Stimulated activated CD8-positive, alpha-beta memory T cell treated with anti-CD3 and anti-CD28 coated beads, Interleukin-12 subunit alpha, Interleukin-12 subunit beta, amount 100 ng/mL, for 1 hour (primary cell): ENCODE data around the gene SRSF2.
A peak's percentile ranks its signal among the peaks of the same experiment; 100 is the strongest.
"Not testable (repeated sequence)": the region's sequence is repeated elsewhere in the genome, so short reads cannot be mapped to it uniquely, and the experiment has no call there.

Experiments
- DNase-seq: peaks from one replicate; pipeline ENCODE4 v3.0.0-alpha.2; 2020; ENCODE audit warnings: low read depth

Gene SRSF2

DNA sequence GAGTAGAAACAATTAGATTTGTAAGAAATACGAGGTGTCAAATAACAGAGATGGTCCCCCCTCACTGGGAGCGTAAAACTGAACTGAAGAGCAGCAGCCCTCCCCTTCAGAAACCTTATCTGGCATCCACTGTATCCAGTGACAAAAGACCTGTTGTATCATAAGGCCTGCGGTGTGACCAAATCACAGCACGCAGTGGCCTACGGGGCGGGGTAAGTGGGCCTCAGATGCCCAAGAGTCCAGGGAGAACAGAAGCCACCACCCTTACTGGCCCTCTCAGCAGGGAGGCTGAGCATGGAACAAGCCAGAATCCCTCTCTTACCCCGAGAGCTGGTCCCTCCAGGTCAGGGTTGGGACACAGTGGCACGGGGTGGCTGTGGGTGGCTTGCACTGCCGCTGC lies 16.2 kb downstream of the SRSF2 start:
- DNase-seq = no peak

DNA sequence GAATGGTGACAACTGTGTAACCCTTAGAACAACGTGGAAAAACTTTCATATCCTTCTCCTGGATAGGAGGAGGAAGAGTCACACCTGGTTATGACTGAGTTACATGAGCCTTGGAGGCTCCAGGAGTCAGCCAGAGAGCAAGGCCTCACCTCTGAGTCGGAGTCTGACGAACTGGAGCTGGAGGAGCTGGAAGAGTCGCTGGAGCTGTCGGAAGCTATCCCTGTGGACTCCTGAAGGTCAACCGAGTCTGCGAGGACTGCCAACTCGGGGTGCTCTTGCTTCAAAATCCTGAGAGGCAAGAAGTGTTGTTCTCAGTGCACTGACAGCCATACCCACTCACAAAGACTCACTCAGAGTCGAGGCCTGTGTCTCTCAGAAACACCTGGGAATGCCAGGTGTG lies 16.9 kb downstream of the SRSF2 start:
- no peak for DNase-seq

DNA sequence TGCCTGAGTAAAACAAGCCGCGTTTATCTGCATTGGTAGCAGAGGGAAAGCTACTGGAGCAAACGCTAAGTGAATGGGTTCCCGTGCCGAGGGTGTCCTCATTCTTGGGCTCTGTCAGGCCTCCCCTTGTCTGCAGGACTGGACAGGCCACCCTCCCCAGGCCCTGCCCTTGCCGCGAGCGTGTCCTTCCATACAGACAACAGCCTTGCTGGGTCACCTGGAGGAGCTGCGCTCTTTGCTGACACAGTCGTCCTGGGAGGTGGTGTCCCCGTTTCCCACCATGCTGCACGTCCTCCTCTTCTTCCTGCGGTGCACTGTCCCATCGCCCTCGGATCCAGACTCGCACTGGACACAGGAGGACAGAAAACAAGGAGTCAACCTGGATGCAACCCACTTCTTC lies 18.6 kb downstream of the SRSF2 start:
- no peak for DNase-seq

DNA sequence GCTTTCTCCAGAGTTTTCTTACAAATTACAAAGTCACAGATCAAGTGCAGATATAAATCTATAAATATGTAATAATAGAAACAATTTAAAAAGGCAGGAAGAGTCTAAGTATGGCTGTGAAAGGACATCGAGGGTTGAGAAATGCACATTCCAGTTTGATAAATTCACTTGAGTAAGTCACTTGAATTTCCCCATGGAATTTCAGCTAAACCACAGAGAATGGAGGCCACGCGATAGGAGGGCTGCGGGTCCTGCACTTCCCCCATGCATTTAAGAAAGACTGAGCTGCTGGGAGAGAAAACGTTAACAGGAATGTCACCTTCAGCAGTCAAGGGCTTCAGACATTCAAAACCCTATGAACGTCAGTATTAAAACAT lies 20.3 kb downstream of the SRSF2 start:
- no peak for DNase-seq

DNA sequence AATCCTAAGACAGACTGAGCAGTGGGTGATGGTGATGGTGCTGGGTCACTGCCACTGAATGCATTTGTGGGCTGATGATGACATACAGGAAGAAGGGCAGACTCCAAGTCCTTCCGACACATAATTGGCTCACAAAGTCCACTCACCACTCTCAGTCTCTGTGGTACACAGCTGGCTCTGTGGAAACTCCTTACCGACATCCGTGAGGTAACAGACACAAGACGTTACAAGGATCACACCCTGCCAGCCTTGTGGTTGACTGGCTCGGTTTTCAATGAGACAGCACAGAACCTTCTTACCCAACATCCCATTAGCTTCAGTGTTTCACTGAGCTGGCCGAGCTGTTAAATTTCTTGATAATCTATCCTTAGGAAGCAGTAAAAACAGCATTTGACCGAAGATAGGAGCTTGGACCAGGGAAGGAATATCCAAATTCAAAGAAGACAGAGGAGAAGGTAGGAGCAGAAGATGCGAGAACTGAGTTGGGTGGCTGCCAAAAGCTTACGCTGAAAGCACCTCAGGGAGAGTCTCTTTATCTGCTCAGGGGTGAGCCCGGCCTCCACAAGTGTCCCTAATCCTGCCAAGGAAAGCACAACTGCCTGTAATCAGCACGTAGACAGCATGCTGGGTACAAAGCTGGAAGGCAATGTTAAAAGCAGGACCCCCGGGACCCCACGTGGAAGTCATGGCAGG lies 20.8 kb downstream of the SRSF2 start:
- DNase-seq = peak; percentile 58

DNA sequence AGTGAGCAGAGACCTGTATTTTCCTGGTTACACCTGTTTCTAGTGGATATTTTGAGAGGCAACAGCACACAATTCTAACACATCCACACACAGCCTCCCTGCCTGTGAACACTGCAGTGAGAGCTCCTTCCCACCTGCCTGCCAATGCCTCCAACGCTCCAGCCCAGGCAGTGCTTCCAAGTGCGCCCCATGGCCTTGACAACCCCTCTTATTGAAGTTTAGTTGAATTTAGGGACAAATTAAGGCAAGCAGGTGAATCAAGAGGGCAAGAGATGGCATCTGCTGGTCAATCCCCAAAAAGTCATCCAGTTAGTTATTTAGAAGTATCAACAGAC lies 21.7 kb downstream of the SRSF2 start:
- no peak for DNase-seq

DNA sequence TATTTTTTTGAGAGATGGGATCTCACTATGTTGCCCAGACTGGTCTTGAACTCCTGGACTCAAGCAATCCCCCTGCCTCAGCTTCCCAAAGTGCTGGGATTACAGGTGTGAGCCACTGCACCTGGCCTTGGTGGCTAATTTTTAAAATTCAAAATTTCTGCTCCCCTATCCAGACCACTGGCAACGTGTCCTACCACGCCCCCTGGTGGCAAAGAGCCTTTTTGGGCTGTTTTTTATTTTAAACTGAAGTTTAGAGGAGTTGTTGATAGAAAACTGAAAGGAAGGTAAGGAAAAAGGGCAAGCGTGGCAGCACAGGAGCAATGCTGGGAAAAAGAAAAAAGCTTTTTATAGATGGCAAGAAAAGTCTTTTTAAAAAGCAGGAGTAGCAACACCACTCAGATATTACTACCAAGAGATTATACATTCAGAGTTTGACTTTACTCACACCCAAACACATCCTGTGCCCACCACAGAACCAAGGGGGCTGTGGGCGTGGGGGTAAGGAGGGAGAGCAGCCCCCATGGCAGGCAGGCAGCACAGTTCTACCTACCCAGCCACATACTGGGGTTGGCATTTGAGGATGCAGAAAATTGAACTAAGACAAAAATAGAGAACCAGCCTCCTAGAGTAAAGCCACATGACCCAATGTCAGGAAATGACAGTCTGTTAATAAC lies 22.2 kb downstream of the SRSF2 start:
- peak; percentile 73 for DNase-seq

DNA sequence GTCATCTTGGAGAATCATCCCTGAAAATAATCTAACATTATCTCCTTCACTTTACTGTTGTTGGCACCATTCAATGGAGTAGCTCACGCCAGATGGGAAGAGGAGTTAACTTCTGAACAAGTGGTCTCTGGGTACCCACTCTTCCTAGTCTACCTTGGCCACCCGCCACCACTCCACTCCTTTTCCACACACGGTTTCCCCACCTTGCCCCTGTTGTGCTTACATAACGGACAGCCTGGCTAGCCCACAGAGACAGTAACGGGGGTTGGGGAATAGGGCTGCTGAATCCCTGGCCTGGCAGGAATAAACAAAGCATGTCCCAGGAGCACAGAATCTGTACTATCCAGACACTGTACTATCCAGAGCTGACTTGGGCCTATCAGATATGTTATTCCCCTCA lies 22.8 kb downstream of the SRSF2 start:
- no peak for DNase-seq

DNA sequence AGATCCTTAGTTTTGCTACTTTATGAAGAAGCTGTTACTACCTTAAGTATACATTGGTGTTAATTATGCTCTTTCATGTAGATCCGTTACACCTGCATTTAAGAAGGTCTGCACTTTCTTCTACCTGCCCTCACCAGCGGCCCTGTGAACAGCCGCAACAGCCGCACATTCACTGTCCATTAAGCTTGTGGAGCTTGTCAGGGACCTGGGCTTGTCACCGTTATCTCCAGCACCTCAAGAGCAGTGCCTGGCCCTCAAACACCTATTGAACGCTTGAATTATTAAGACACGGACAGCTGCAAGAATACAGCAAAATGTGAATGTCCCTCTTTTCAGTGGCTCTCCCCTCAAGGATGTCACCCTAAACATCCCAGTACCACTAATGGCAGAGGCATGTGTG lies 23.4 kb downstream of the SRSF2 start:
- DNase-seq = no peak

DNA sequence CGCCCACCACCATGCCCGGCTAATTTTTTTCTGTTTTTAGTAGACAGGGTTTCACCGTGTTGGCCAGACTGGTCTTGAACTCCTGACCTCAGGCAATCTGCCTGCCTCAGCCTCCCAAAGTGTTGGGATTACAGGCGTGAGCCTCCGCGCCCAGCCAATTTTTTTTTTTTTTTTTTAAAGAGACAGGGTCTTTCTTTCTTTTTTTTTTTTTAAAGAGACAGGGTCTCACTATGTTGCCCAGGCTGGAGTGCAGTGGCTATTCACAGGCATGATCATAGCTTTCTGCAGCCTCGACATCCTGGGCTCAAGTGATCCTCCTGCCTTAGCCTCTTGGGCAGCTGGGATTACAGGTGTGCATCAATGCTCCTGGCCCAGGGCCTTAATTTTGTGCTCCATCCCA lies 24.8 kb downstream of the SRSF2 start:
- DNase-seq = not testable (repeated sequence)

DNA sequence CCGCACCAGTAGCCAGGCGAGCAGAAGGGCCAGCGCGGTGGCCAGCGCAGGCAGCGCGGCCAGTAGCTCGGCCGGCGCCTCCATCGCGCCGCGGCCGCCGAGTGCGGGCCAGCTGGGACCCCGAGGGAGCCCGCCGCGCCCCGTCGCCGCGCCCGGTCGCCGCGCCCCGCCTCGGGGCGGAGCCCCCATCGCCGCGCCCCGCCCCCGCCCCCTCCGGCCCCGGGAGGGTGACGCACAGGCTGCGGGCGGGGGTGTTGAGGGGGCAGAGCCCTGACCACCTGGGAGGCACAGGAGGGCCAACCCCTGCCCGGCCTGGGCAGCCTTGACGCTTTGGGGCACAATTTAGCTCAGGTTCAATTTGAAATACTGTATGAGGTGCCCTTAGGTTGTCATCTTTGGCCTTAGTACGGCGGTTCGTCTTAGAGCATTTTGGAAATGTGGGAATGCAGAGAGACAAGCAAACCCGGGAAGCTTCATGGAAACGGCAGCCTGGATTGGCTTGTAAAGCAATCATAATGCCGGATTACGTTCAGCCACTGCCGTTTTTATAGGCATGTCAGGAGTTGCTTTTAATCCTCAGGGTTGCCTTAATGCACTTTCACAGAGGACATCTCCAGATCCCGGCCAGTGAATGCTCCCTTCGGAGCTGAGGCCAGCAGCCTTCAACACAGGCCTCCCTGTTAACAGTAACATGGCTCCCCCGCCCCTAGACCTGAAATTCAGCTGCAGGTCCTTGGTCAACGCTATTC lies 26.1 kb downstream of the SRSF2 start, which contains the start of gene MXRA7:
MXRA7 (minus strand) TSS at position 103 of the 749 bp plus-strand sequence; CDS start at position 84, 19 bp downstream.
- no peak for DNase-seq

DNA sequence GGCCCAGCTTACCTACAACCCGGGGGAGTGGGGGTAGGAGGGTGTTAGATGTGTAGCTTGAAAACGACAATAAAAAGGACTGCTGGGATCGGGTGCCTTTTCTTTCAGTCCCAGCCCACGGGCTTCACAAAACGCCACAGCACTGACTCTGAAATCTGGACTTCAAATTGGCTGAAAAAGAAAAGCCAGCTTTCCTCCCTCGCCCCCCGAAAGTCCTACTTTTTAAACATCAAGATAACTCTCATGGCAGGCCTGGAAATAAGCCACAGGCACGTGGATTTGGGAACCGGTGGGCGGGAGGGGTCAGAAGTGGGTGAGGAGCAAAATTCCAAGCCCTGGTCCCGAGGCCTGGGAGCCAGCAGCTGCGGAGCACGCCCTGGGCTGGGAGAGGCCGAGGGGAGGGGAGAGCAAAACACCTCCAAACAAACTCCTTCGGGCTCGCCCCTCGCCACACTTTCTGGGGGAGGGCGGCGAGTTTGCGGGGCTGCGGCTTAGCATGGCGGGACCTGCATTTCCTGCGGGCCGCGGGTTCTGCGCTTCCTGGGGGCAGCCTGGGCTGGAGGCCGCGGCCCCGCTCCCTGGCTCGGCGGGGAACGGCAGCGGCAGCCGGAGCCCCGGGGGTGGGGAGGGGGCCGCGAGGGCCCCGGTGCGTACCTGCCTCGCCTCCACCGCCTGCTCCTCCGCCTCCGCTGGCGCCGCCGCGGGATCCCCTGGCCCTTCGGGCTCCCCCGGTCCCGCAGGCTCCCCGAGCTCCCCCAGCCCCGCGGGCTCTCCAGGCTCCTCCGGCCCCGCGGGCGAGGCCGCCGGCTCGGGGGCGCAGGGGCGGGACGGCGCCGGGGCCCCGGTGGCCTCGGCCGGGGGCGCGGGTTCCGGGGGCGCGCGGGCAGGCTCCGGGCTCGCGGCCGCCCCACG lies 26.9 kb downstream of the SRSF2 start:
- not testable (repeated sequence) for DNase-seq

DNA sequence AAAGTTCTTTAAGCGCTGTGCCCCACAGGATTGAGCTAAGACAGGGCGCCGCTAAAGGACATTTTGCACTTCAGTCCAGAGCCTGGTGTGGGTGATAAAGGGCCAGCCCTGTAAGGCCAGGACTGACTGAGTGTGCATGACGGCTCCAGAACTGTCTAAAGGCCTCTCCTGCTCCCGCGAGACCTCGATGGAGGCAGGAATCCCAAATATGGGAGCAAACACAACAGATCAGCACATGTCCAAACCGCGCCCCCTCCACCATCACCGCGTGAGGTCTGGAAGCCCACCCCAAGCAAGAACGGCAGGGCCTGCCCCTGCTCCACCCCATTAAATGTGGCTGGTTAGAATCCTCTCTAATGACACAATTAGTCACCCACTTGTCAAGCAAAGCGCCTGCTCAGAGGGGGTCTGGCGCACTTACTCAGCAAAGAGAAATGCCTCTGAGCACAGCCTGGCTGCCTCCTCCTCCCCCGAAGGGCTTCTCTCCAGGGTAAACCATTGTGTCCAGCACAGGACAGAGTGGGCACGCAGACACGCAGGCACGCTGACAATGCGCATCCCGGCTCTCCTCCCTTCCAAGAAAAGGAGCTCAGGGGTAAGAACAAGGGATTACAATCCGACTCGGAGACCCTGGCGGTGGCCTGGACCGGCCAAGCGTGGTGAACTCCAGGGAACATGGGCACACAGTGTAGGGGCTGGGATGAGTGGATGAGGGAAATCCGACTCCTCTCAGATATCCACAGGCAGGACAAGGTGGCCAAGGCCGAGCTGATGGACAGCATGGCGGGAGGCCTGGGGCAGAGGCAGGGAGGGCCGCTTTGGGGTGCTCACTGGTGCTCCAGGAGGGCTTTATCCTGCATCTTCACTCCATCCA lies 27.8 kb downstream of the SRSF2 start:
- no peak for DNase-seq

DNA sequence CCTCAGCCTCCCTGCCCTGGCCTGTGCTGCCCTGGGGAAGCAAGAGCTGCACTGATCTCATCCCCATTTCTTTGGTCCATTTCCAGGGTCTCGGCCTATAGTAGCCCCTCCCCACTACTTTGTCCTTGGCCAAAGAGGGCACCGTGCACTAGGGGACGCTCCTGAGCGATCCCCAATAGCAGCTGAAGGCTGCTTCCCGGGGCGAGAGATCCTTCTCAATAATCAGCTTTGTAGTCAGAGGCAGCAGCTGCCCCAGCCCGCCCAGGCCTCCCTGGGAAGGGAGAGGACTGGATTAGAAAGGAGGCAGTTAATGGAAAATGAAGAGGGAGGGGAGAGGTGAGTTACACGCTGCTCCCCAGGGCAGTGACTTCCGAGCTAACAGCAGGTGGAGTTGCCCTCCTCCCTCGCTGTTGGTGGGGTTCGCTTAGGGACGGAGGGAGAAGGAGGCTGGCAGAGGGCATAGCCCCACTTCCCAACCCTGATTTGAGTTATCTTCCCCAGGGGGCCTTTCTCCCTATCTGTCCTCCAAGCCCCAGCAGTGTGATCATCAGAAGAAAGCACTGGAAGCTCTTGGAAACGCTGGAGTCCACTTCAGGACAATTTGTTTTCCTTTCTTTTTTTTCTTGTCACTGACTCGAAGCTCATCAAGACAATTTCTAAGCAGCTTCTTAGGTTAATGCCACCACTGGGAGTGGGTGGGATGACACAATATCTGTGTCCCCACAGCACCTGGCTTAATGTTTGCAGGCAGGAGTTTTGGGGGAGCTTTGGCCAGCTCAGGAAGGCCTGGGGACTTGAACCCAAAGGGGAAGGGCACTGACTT lies 28.9 kb downstream of the SRSF2 start:
- no peak for DNase-seq

DNA sequence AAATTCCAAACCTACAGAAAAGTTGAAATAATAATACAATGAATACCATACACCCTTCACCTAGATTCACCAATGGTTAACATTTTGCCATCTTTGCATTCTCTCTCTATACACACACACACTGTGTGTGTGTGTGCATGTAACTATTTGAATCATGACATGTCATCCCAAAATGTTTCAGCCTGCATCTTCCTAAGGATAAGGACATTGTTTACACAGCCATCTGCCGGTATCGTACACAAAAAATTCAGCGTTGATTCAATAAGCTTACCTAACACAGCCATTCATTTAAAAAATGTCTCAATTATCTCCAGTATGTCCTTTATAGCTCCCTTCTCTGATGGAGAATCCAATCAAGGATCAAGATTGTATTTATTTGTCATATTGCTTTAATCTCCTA lies 30.3 kb downstream of the SRSF2 start:
- no peak for DNase-seq

DNA sequence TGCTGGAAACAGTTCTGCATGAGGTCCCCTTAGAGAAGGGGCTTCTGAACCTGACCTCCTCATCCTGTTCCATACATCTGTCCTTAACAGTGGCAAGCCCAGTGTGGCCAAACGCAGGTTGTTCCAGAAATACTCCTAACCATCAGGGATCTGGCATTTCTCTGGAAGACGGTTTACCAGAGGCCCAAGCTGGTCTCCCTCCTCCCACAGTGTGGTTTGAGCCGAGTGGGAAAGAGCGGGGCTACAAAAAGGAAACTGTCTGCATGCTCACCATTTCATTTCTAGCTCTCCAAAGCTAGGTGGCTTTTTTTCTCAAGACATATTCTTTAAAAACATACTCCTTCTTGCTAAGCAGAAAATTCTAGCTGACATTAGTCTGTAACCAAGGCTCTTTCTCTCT lies 32.3 kb downstream of the SRSF2 start:
- no peak for DNase-seq

DNA sequence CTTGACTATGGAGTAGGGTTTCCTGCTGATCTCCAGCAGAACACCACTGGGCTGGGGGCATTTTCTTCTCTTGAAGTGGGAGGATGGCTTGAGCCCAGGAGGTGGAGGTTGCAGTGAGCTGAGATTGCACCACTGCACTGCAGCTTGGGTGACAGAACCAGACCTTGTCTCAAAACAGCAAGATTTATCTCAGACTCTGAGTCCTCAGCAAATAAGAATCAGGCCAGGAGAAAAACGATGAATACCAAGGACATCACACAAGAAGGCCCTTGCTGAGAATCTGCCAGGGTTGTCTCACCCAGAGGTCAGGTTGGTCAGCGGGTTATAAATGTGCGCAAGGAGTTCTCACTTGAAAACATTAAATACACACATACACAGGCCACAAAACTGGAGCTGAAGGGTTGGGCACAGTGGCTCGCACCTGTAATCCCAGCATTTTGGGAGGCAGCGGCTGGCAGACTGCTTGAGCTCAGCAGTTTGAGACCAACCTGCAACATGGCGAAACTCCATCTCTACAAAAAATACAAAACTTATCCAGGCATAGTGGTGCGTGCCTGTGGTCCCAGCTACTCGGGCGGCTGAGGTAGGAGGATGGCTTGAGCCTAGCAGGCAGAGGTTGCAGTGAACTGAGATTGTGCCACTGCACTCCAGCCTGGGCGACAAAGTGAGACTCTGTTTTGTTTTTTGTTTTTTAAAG lies 34.0 kb downstream of the SRSF2 start:
- no peak for DNase-seq

DNA sequence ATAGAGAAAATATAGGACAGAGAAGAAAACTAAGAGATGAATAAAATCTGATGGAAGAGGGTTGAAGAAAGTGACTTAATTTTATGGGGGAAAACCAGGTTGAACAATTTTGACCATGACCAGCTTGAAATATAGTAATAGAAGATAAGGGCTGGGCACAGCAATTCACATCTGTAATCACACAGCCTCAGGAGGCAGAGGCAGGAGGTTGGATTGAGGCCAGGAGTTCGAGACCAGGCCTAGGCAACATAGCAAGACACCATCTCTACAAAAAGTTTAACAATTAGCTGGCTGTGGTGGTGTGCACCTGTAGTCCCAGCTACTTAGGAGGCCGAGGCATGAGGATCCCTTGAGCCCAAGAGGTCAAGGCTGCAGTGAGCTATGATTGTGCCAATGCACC lies 35.1 kb downstream of the SRSF2 start:
- no peak for DNase-seq

DNA sequence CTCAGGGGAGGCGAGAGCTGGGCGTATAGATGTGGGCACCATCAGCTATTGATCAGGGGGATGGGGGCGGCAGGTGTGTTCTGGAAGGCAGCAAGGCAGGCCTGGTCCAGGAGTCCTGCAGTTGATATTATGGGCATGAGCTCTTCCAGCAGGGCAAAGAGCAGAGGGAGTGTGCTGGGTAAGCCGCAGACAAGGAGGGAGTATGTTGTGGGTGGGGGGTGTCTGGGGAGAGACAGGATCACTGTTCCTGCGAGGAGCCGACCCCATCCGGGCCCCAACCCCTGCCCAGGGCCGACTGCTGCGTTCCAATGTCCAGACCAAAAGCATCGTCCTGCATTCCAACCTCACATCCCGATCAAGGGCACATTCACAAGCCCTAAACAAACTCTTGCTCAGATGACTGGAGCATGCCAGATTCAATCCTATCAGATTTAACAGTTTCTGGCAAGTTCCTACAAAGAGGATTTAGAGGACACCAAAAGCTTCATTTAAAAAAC lies 35.6 kb downstream of the SRSF2 start:
- no peak for DNase-seq
